ENCODE data around the gene TTYH2.

The TTYH2 gene

GRCh38 chr17:74212913-74213791, at the start of gene TTYH2:
TTYH2 (plus strand) TSS chr17:74213571; CDS start chr17:74213588, 17 bp downstream.
- Histone ChIP-seq H3K9ac (ENCODE audit: low read length in 5 of 5) (peak within 1 kb of the TSS; percentile 59 to 81 (median 75)), H3K4me1 (ENCODE audit: control insufficient read depth in 5 of 5, insufficient read depth in 5 of 5, low read length in 5 of 5) (peaks cover 4 to 72% (median 45%) of the 10 kb centered on the region in 5 donors), H3K27ac (ENCODE audit: low read depth, low read length) (peak within 1 kb of the TSS; percentile 69), H3K36me3 (ENCODE audit: control insufficient read depth in 5 of 5, insufficient read depth in 5 of 5, low read length in 5 of 5) (peaks cover 6 to 21% (median 21%) of the 10 kb centered on the region in 5 donors), H3K27me3 (ENCODE audit: control insufficient read depth in 5 of 5, insufficient read depth in 4 of 5, low read length in 5 of 5) (no peaks in the 10 kb centered on the region), H3K4me3 (ENCODE audit: low read depth in 1 of 5, low read length in 5 of 5) (peak within 1 kb of the TSS; percentile 70 to 88 (median 78)), H3K9me3 (ENCODE audit: control insufficient read depth in 5 of 5, low read length in 5 of 5) (no peaks in the 10 kb centered on the region)

- no peaks in the 10 kb centered on the region for H3K36me3 ChIP-seq (ENCODE audit: control insufficient read depth in 5 of 5, insufficient read depth in 5 of 5, low read length in 5 of 5)
- no peaks in the 10 kb centered on the region for H3K4me1 ChIP-seq (ENCODE audit: control insufficient read depth in 5 of 5, insufficient read depth in 5 of 5, low read length in 5 of 5)
- no peak overlapping the region for H3K27ac ChIP-seq (ENCODE audit: low read depth, low read length)
- no peak overlapping the region for H3K9ac ChIP-seq (ENCODE audit: low read length in 5 of 5)
- no peak overlapping the region for H3K4me3 ChIP-seq (ENCODE audit: low read depth in 1 of 5, low read length in 5 of 5)
- H3K27me3 ChIP-seq (ENCODE audit: control insufficient read depth in 5 of 5, insufficient read depth in 4 of 5, low read length in 5 of 5) = peaks cover 8 to 31% (median 10%) of the 10 kb centered on the region in 5 donors
- H3K9me3 ChIP-seq (ENCODE audit: control insufficient read depth in 5 of 5, low read length in 5 of 5) = peaks cover 0 to 8% (median 0%) of the 10 kb centered on the region in 5 donors
These were observed 49.5 kb upstream of the TTYH2 start for GRCh38 chr17:74163836-74164235.

GRCh38 chr17:74164446-74165045, 48.8 kb upstream of the TTYH2 start:
- Histone ChIP-seq H3K27me3 (ENCODE audit: control insufficient read depth in 5 of 5, insufficient read depth in 4 of 5, low read length in 5 of 5) (peaks cover 5 to 25% (median 6%) of the 10 kb centered on the region in 5 donors), H3K4me3 (ENCODE audit: low read depth in 1 of 5, low read length in 5 of 5) (no peak overlapping the region), H3K4me1 (ENCODE audit: control insufficient read depth in 5 of 5, insufficient read depth in 5 of 5, low read length in 5 of 5) (no peaks in the 10 kb centered on the region), H3K27ac (ENCODE audit: low read depth, low read length) (no peak overlapping the region), H3K9ac (ENCODE audit: low read length in 5 of 5) (no peak overlapping the region), H3K9me3 (ENCODE audit: control insufficient read depth in 5 of 5, low read length in 5 of 5) (peaks cover 0 to 4% (median 0%) of the 10 kb centered on the region in 5 donors), H3K36me3 (ENCODE audit: control insufficient read depth in 5 of 5, insufficient read depth in 5 of 5, low read length in 5 of 5) (no peaks in the 10 kb centered on the region)

GRCh38 chr17:74165797-74166365, 47.5 kb upstream of the TTYH2 start:
- H3K27ac ChIP-seq (ENCODE audit: low read depth, low read length) = no peak overlapping the region
- H3K9me3 ChIP-seq (ENCODE audit: control insufficient read depth in 5 of 5, low read length in 5 of 5) = peaks cover 0 to 4% (median 0%) of the 10 kb centered on the region in 5 donors
- H3K4me3 ChIP-seq (ENCODE audit: low read depth in 1 of 5, low read length in 5 of 5) = no peak overlapping the region
- H3K27me3 ChIP-seq (ENCODE audit: control insufficient read depth in 5 of 5, insufficient read depth in 4 of 5, low read length in 5 of 5) = peaks cover under 1 to 17% (median 6%) of the 10 kb centered on the region in 5 donors
- H3K36me3 ChIP-seq (ENCODE audit: control insufficient read depth in 5 of 5, insufficient read depth in 5 of 5, low read length in 5 of 5) = no peaks in the 10 kb centered on the region
- no peaks in the 10 kb centered on the region for H3K4me1 ChIP-seq (ENCODE audit: control insufficient read depth in 5 of 5, insufficient read depth in 5 of 5, low read length in 5 of 5)
- H3K9ac ChIP-seq (ENCODE audit: low read length in 5 of 5) = no peak overlapping the region

- no peaks in the 10 kb centered on the region for H3K4me1 ChIP-seq (ENCODE audit: control insufficient read depth in 5 of 5, insufficient read depth in 5 of 5, low read length in 5 of 5)
- H3K27ac ChIP-seq (ENCODE audit: low read depth, low read length) = no peak overlapping the region
- no peak overlapping the region for H3K4me3 ChIP-seq (ENCODE audit: low read depth in 1 of 5, low read length in 5 of 5)
- H3K36me3 ChIP-seq (ENCODE audit: control insufficient read depth in 5 of 5, insufficient read depth in 5 of 5, low read length in 5 of 5) = no peaks in the 10 kb centered on the region
- peaks cover 0 to 4% (median 0%) of the 10 kb centered on the region in 5 donors for H3K9me3 ChIP-seq (ENCODE audit: control insufficient read depth in 5 of 5, low read length in 5 of 5)
- H3K9ac ChIP-seq (ENCODE audit: low read length in 5 of 5) = no peak overlapping the region
- peaks cover 0 to 14% (median 11%) of the 10 kb centered on the region in 5 donors for H3K27me3 ChIP-seq (ENCODE audit: control insufficient read depth in 5 of 5, insufficient read depth in 4 of 5, low read length in 5 of 5)
These were observed 42.4 kb upstream of the TTYH2 start for GRCh38 chr17:74170924-74171323.

GRCh38 chr17:74172700-74173099, 40.7 kb upstream of the TTYH2 start:
- Histone ChIP-seq H3K27ac (ENCODE audit: low read depth, low read length) (no peak overlapping the region), H3K27me3 (ENCODE audit: control insufficient read depth in 5 of 5, insufficient read depth in 4 of 5, low read length in 5 of 5) (peaks cover 6 to 23% (median 14%) of the 10 kb centered on the region in 5 donors), H3K4me3 (ENCODE audit: low read depth in 1 of 5, low read length in 5 of 5) (no peak overlapping the region), H3K4me1 (ENCODE audit: control insufficient read depth in 5 of 5, insufficient read depth in 5 of 5, low read length in 5 of 5) (no peaks in the 10 kb centered on the region), H3K9me3 (ENCODE audit: control insufficient read depth in 5 of 5, low read length in 5 of 5) (no peaks in the 10 kb centered on the region), H3K36me3 (ENCODE audit: control insufficient read depth in 5 of 5, insufficient read depth in 5 of 5, low read length in 5 of 5) (no peaks in the 10 kb centered on the region), H3K9ac (ENCODE audit: low read length in 5 of 5) (no peak overlapping the region)

- H3K4me3 ChIP-seq (ENCODE audit: low read depth in 1 of 5, low read length in 5 of 5) = no peak overlapping the region
- H3K36me3 ChIP-seq (ENCODE audit: control insufficient read depth in 5 of 5, insufficient read depth in 5 of 5, low read length in 5 of 5) = no peaks in the 10 kb centered on the region
- H3K9ac ChIP-seq (ENCODE audit: low read length in 5 of 5) = no peak overlapping the region
- no peak overlapping the region for H3K27ac ChIP-seq (ENCODE audit: low read depth, low read length)
- H3K27me3 ChIP-seq (ENCODE audit: control insufficient read depth in 5 of 5, insufficient read depth in 4 of 5, low read length in 5 of 5) = peaks cover 8 to 35% (median 26%) of the 10 kb centered on the region in 5 donors
- H3K9me3 ChIP-seq (ENCODE audit: control insufficient read depth in 5 of 5, low read length in 5 of 5) = peaks cover 0 to 4% (median 0%) of the 10 kb centered on the region in 5 donors
- H3K4me1 ChIP-seq (ENCODE audit: control insufficient read depth in 5 of 5, insufficient read depth in 5 of 5, low read length in 5 of 5) = no peaks in the 10 kb centered on the region
These were observed 36.8 kb upstream of the TTYH2 start for GRCh38 chr17:74176546-74177001.

GRCh38 chr17:74177018-74177450, 36.3 kb upstream of the TTYH2 start:
- Histone ChIP-seq H3K27me3 (ENCODE audit: control insufficient read depth in 5 of 5, insufficient read depth in 4 of 5, low read length in 5 of 5) (peaks cover 8 to 35% (median 26%) of the 10 kb centered on the region in 5 donors), H3K36me3 (ENCODE audit: control insufficient read depth in 5 of 5, insufficient read depth in 5 of 5, low read length in 5 of 5) (no peaks in the 10 kb centered on the region)

GRCh38 chr17:74179576-74179975, 33.8 kb upstream of the TTYH2 start:
- Histone ChIP-seq H3K9me3 (ENCODE audit: control insufficient read depth in 5 of 5, low read length in 5 of 5) (peaks cover 0 to 4% (median 0%) of the 10 kb centered on the region in 5 donors), H3K9ac (ENCODE audit: low read length in 5 of 5) (no peak overlapping the region), H3K36me3 (ENCODE audit: control insufficient read depth in 5 of 5, insufficient read depth in 5 of 5, low read length in 5 of 5) (no peaks in the 10 kb centered on the region), H3K27ac (ENCODE audit: low read depth, low read length) (no peak overlapping the region), H3K4me1 (ENCODE audit: control insufficient read depth in 5 of 5, insufficient read depth in 5 of 5, low read length in 5 of 5) (no peaks in the 10 kb centered on the region), H3K27me3 (ENCODE audit: control insufficient read depth in 5 of 5, insufficient read depth in 4 of 5, low read length in 5 of 5) (peaks cover 8 to 41% (median 26%) of the 10 kb centered on the region in 5 donors), H3K4me3 (ENCODE audit: low read depth in 1 of 5, low read length in 5 of 5) (no peak overlapping the region)

More at GRCh38 chr17:74177018-74177450, 36.3 kb upstream of the TTYH2 start:
- no peak overlapping the region for H3K4me3 ChIP-seq (ENCODE audit: low read depth in 1 of 5, low read length in 5 of 5)
- no peak overlapping the region for H3K9ac ChIP-seq (ENCODE audit: low read length in 5 of 5)
- no peaks in the 10 kb centered on the region for H3K4me1 ChIP-seq (ENCODE audit: control insufficient read depth in 5 of 5, insufficient read depth in 5 of 5, low read length in 5 of 5)
- peaks cover 0 to 4% (median 0%) of the 10 kb centered on the region in 5 donors for H3K9me3 ChIP-seq (ENCODE audit: control insufficient read depth in 5 of 5, low read length in 5 of 5)
- H3K27ac ChIP-seq (ENCODE audit: low read depth, low read length) = no peak overlapping the region
